GM19025 (cell line): ENCODE results near the gene RBM43.
"Not testable (repeated sequence)": the region's sequence is repeated elsewhere in the genome, so short reads cannot be mapped to it uniquely, and the experiment has no call there.

ENCODE experiments used
- ATAC-seq: cut with Tn5 transposase; IDR thresholded peaks from one replicate; pipeline ENCODE4 v1.9.1; 2021; ENCODE audit warnings: mild to moderate bottlenecking, low read depth, moderate library complexity; ENCODE audit not compliant: unreplicated experiment

The RBM43 gene

DNA sequence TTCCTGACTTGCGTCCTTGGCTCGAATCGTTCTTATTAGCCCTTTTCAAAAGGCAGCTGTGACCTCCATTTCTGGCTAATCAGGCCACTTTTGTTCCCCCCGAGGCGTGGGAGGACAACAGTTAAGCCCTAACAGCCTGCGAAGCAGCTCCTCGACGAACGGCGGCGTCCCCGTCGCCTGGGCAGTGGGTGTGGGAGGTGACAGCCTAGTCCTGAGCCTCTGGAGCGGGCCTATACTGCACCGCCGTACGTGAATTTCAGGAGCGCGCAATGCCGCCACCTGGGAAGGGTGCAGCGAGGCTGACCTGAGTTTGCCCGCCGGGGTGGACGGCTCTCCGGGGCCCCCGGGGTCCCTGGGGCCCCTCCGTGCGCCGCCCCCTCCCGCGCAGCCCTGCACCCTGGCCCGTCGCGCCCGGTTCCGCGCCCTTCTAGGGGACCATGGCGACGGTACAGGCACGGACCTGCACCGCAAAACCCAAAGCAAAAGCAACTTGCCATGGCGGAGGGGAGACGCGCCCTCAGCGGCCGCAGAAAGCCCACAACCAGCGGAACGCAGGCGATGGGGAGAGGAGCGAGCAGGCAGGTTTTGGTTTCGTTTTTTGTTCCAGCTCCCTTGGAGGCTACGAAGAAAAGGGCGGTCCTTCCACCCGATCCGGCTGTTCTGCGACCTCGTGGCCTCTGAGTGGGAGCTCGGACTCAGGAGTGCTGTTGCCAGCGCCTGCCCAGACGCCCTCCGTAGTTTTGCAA lies at the start of gene RBM43:
RBM43 (minus strand) TSS at position 633 of the 746 bp plus-strand sequence; CDS start at position 497, 136 bp downstream.
- ATAC-seq: peak; percentile 93

GRCh38 chr2:151310313-151310712 lies 48.6 kb upstream of the RBM43 start:
- not testable (repeated sequence) for ATAC-seq

DNA sequence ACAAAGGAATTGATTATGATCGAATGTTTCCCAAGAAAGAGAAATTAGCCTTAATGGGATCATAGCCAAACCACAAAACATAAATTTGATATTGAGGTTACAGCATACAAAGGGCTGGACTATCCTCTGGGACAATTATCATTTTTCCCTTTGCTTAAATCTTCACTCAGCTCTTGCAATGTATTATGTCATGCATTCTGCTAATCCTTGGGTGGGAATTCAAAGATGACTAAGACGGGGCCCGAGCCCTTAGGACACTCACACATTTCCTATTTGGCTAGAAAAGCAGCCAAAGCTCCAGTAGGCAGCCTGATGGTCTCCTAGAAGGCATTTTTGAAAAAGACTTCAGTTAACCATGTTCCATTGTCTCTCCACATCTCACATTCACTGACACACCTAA lies 45.0 kb upstream of the RBM43 start:
- ATAC-seq: no peak

GRCh38 chr2:151305129-151305691 lies 43.5 kb upstream of the RBM43 start:
- no peak for ATAC-seq

GRCh38 chr2:151302879-151303278 lies 41.2 kb upstream of the RBM43 start:
- no peak for ATAC-seq

DNA sequence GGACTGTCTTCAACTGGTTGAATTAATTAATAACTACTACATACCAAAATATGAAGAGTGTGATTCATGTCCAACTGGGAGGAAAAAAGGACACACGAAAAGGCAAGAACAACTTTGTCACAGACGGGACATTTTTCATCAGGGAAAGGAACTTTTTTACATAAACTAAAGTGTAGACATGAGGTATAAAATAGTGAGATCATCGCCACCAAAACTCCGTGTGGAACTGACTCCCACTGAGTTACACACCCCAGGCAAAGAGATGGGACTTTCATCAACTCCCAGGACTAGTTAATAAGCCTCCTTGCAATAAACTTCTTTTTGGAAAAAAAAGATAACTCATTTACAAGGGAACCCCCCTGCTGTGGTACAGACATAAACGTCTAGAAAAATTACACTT lies 40.7 kb upstream of the RBM43 start:
- ATAC-seq: no peak

- ATAC-seq: no peak
Observed at GRCh38 chr2:151299920-151300539, 38.4 kb upstream of the RBM43 start.

GRCh38 chr2:151297882-151298281 lies 36.2 kb upstream of the RBM43 start:
- ATAC-seq: peak; percentile 88

DNA sequence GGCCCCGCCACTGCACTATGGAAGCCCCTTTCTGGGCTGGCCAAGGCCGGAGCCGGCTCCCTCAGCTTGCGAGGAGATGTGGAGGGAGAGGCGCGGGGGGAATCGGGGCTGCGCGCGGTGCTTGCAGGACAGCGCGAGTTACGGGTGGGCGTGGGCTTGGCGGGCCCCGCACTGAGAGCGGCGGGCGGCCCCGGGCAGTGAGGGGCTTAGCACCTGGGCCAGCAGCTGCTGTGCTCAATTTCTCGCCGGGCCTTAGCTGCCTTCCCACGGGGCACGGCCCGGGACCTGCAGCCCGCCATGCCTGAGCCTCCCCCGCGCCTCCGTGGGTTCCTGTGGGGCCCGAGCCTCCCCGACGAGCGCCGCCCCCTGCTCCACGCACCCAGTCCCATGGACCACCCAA lies 34.3 kb upstream of the RBM43 start:
- ATAC-seq: not testable (repeated sequence)

- no peak for ATAC-seq
Observed at GRCh38 chr2:151292546-151292945, 30.9 kb upstream of the RBM43 start.

- no peak for ATAC-seq
Observed at GRCh38 chr2:151292141-151292540, 30.5 kb upstream of the RBM43 start.

DNA sequence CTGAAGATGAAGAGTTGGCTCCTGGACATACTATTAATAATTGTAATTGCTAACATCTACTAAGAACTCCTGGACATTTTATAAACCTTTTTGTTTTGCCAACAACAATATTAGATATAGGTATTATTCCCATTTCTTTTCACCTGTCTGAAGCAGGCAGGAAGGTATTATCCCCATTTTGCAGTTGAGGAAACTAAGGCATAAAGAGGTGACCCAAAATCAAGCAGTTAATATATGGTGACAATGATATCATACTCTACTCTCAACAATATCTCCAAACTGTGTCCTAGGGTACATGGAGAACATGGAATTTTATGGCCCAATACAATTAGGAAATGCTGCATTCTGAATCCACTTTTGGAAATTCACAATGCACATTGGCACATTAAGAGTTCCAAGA lies 29.6 kb upstream of the RBM43 start:
- ATAC-seq: no peak

DNA sequence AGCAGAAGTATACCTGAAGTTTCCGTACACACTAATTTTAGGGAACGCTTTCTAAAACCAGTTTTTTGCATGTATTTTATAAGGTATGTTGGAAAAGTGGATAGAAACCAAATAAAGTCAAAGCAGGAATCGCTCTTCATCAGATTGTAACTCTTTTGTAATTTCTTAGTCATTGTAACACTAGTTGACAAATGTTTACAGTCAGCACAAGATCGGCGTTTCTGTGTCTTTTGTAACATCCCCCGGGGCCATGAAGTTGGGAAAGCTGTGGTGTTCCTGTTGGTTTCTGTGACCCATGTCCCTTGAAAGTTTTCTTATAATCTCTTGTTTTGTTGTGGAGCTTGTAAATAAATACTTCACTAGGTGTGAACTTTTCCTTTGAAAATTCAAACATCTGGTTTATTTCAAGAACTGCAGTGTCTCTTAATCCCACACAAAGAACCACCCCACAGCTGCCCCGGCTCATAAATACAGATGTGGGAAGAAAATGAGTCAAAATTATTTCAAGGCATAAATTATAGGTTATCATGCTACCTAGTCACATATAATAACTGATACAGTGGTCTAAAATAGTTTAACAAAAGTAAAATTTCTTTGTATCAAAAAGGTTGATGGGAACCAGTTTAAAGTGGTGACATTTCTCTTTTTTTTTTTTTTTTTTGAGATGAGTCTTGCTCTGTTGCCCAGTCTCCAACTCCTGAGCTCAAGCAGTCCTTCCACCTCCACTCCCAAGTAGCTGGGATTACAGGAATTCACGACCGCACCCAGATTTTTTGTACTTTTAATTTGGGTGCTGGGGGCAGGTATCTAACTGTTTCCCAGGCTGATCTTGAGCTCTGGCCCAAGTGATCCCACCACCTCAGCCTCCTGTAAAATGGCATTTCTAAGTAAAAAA lies 28.6 kb upstream of the RBM43 start:
- peak; percentile 10 for ATAC-seq

DNA sequence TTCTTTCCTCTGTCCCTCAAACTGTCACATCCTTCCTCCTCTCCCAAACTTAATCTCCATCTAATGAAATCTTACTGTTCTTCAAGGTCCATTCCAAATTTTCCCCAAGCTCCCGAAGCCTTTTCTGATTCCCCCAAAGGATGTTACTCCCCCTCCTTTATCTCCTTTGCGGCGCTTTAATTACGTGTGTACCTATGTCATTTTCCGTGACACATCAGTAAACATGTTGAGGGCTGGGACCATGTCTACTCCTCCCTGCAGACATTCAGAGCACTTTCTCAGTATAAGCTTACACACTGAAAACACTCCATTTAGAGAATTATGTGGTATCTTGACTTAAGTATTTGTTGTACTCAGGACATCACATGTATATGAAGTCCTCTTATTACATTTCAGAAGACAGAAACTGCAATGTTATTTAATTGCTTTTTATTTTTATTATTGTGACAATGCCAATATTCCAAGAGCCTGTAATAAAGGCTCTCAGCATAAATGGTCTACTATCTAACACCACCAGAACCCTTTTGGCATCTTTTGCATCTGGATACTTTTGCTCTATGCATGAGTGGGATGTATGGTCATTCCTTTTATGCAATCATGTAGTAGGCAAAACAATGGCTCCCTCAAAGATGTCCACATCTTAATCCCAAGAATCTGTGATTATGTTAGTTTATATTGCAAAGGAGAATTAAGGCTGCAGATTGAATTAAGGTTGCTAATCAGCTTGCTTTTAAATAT lies 26.0 kb upstream of the RBM43 start:
- ATAC-seq: no peak

GRCh38 chr2:151282401-151282800 lies 20.7 kb upstream of the RBM43 start:
- ATAC-seq: no peak

- ATAC-seq: no peak
Observed at GRCh38 chr2:151280271-151280670, 18.6 kb upstream of the RBM43 start.

DNA sequence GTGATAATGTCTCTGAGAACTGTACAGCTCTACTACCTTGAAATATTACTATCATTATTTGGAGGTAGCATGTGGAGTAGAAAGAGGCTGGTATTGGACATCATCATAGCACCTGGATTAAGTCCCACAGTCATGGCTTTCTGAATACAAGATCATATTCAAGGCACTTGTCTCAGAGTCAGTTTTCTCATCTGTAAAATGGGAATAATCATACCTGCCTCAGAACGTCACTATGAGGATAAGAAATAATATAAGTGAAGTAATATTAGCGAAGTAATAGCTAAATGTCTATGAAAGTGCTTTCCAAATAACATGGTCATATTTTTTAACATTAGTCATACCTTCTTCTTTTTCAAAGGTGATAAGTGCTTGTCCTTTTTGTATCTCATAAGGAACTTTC lies 16.8 kb upstream of the RBM43 start:
- ATAC-seq: no peak

- no peak for ATAC-seq
Observed at GRCh38 chr2:151277067-151277466, 15.4 kb upstream of the RBM43 start.

DNA sequence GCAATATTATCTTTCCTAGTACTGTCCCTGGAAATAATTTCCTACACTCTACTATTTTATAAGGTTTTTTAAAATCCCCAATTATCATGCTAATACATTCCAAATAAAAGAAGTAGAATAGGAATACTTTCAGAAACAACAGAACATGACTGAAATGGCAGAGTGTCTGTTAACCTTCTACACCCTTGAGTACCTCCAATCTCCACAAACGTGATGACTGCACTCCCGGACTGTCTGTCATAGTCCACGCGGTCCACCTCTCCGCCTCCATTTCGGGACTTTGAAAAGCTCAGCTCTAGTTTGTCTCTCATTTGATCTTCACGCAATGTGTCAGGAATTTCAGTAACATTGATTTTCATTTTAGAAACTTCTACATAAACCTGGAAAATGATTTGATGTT lies 13.6 kb upstream of the RBM43 start:
- ATAC-seq: no peak

DNA sequence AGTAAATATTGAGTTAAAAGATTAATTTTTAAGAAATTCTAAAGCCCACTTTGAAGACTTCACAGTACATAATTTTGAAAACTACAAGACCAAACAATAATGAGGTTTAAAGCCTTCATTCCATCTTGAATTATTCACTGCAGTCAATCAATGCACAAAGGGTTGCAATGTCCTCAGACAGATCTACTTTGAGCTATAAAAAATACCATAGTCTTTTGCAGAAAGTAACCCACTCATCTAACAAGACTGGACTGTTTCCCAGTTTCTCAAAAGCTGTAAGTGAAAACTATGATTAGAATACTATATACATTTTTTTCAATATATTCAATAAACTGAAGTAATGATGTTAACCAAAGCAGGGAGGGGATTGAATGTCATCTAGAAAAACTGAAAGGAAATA lies 10.2 kb upstream of the RBM43 start:
- ATAC-seq: no peak
